ENCODE measurements around the gene MVK. TPM values are rescaled to one million over a fixed set of nuclear protein-coding genes. Genes with fewer than 3 reads are reported as not detected.

MVK gene
- total RNA-seq, 4 donors from 2014 or later: 17.2 to 157 (median 25.4) TPM

- intact Hi-C loops (cut with DNase I; ENCODE audit: low total_unique reads): no loop called here
- 44 to 45% methylated on average over 7 to 13 of the region's 13 CpGs for WGBS, 2 donors (ENCODE audit: low coverage in 1 of 2)
- H3K9me3 ChIP-seq: no peaks in the 10 kb centered on the region
Measured at GRCh38 chr12:109630815-109631214, 57.2 kb downstream of the MVK start.

GRCh38 chr12:109631302-109631701, 57.7 kb downstream of the MVK start:
- Histone ChIP-seq H3K36me3 (no peaks in the 10 kb centered on the region), H3K27me3 (peaks cover 21% of the 10 kb centered on the region), H3K27ac (no peak overlapping the region), H3K4me3 (no peak overlapping the region), H3K9me3 (no peaks in the 10 kb centered on the region), H3K4me1 (no peaks in the 10 kb centered on the region)
- no peak for DNase-seq
- intact Hi-C loops (cut with DNase I; ENCODE audit: low total_unique reads) (no loop called here), in situ Hi-C loops (cut with MboI; ENCODE audit: low pct_ligation_motif_present in 1 of 4, low pct_unique_long_range_greater_than_20kb in 1 of 4, low sequenced_read_pairs in 3 of 4) (no loop called here)
- TF ChIP-seq POLR2A (IDR thresholded peaks at IDR 0.05) (no peak), EP300 (IDR thresholded peaks at IDR 0.05; ENCODE audit: low read depth) (no peak), POLR2AphosphoS5 (IDR thresholded peaks at IDR 0.05) (no peak)
- TF ChIP-seq, protein P1, sequence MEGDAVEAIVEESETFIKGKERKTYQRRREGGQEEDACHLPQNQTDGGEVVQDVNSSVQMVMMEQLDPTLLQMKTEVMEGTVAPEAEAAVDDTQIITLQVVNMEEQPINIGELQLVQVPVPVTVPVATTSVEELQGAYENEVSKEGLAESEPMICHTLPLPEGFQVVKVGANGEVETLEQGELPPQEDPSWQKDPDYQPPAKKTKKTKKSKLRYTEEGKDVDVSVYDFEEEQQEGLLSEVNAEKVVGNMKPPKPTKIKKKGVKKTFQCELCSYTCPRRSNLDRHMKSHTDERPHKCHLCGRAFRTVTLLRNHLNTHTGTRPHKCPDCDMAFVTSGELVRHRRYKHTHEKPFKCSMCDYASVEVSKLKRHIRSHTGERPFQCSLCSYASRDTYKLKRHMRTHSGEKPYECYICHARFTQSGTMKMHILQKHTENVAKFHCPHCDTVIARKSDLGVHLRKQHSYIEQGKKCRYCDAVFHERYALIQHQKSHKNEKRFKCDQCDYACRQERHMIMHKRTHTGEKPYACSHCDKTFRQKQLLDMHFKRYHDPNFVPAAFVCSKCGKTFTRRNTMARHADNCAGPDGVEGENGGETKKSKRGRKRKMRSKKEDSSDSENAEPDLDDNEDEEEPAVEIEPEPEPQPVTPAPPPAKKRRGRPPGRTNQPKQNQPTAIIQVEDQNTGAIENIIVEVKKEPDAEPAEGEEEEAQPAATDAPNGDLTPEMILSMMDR (IDR thresholded peaks at IDR 0.05): no peak
- 57% methylated on average over 5 of the region's 5 CpGs; no CpG with 5 or more reads in 1 of the 2 donors for WGBS, 2 donors (ENCODE audit: low coverage in 1 of 2)

More at GRCh38 chr12:109630815-109631214, 57.2 kb downstream of the MVK start:
- in situ Hi-C loops (cut with MboI; ENCODE audit: low pct_ligation_motif_present in 1 of 4, low pct_unique_long_range_greater_than_20kb in 1 of 4, low sequenced_read_pairs in 3 of 4): no loop called here
- Histone ChIP-seq H3K27me3 (peaks cover 23% of the 10 kb centered on the region), H3K27ac (no peak overlapping the region), H3K4me1 (no peaks in the 10 kb centered on the region), H3K4me3 (no peak overlapping the region), H3K36me3 (no peaks in the 10 kb centered on the region)
- no peak for DNase-seq
- no peak for TF ChIP-seq EP300 (IDR thresholded peaks at IDR 0.05; ENCODE audit: low read depth)
- TF ChIP-seq, protein P1 (IDR thresholded peaks at IDR 0.05): no peak
- TF ChIP-seq POLR2AphosphoS5 (IDR thresholded peaks at IDR 0.05): no peak

GRCh38 chr12:109631751-109632150, 58.2 kb downstream of the MVK start:
- Histone ChIP-seq H3K4me3 (no peak overlapping the region), H3K36me3 (no peaks in the 10 kb centered on the region), H3K4me1 (no peaks in the 10 kb centered on the region), H3K27ac (no peak overlapping the region), H3K9me3 (no peaks in the 10 kb centered on the region), H3K27me3 (peaks cover 18% of the 10 kb centered on the region)
- in situ Hi-C loops (cut with MboI; ENCODE audit: low pct_ligation_motif_present in 1 of 4, low pct_unique_long_range_greater_than_20kb in 1 of 4, low sequenced_read_pairs in 3 of 4): no loop called here
- DNase-seq: no peak
- intact Hi-C loops (cut with DNase I; ENCODE audit: low total_unique reads): no loop called here
- TF ChIP-seq POLR2AphosphoS5 (IDR thresholded peaks at IDR 0.05): no peak
- WGBS, 2 donors (ENCODE audit: low coverage in 1 of 2): 86% methylated on average over 3 of the region's 3 CpGs; no CpG with 5 or more reads in 1 of the 2 donors

- WGBS, 2 donors (ENCODE audit: low coverage in 1 of 2): 83% methylated on average over 8 of the region's 8 CpGs; no CpG with 5 or more reads in 1 of the 2 donors
- DNase-seq: no peak
- Histone ChIP-seq H3K9me3 (no peaks in the 10 kb centered on the region), H3K27me3 (peaks cover 18% of the 10 kb centered on the region), H3K4me3 (no peak overlapping the region), H3K36me3 (no peaks in the 10 kb centered on the region), H3K4me1 (no peaks in the 10 kb centered on the region), H3K27ac (no peak overlapping the region)
- intact Hi-C loops (cut with DNase I; ENCODE audit: low total_unique reads): no loop called here
- TF ChIP-seq, protein P1 (IDR thresholded peaks at IDR 0.05): no peak
- TF ChIP-seq EP300 (IDR thresholded peaks at IDR 0.05; ENCODE audit: low read depth): no peak
- no peak for TF ChIP-seq POLR2AphosphoS5 (IDR thresholded peaks at IDR 0.05)
- TF ChIP-seq POLR2A (IDR thresholded peaks at IDR 0.05): no peak
- in situ Hi-C loops (cut with MboI; ENCODE audit: low pct_ligation_motif_present in 1 of 4, low pct_unique_long_range_greater_than_20kb in 1 of 4, low sequenced_read_pairs in 3 of 4): no loop called here
Measured at GRCh38 chr12:109632342-109632741, 58.7 kb downstream of the MVK start.

GRCh38 chr12:109635717-109636116, 62.1 kb downstream of the MVK start:
- Histone ChIP-seq H3K9me3 (no peaks in the 10 kb centered on the region), H3K36me3 (no peaks in the 10 kb centered on the region), H3K4me3 (no peak overlapping the region), H3K27ac (no peak overlapping the region), H3K4me1 (no peaks in the 10 kb centered on the region), H3K27me3 (peaks cover 3% of the 10 kb centered on the region)
- no peak for TF ChIP-seq EP300 (IDR thresholded peaks at IDR 0.05; ENCODE audit: low read depth)
- TF ChIP-seq POLR2AphosphoS5 (IDR thresholded peaks at IDR 0.05): no peak
- TF ChIP-seq, protein P1 (IDR thresholded peaks at IDR 0.05): no peak
- TF ChIP-seq POLR2A (IDR thresholded peaks at IDR 0.05): no peak
- intact Hi-C loops (cut with DNase I; ENCODE audit: low total_unique reads): no loop called here
- no peak for DNase-seq
- in situ Hi-C loops (cut with MboI; ENCODE audit: low pct_ligation_motif_present in 1 of 4, low pct_unique_long_range_greater_than_20kb in 1 of 4, low sequenced_read_pairs in 3 of 4): no loop called here
- 75 to 89% methylated on average over 3 of the region's 3 CpGs for WGBS, 2 donors (ENCODE audit: low coverage in 1 of 2)
